ENCODE measurements around the gene MPZL2. TPM values are rescaled to one million over a fixed set of nuclear protein-coding genes. Genes with fewer than 3 reads are reported as not detected.

MPZL2 gene
- total and polyA plus RNA-seq, 2 of the 13 experiments (the other 11 are each of a cell fraction or from before 2014, with no cell fraction given): 27.9 to 53.7 TPM

GRCh38 chr11:118291477-118292135, 27.5 kb upstream of the MPZL2 start:
- intact Hi-C loops (cut with micrococcal nuclease; ENCODE audit: unreplicated experiment) (loop anchor here (1.0 kb wide), 2 partner anchors 93 to 146 kb away; no protein-coding TSS in a partner anchor), in situ Hi-C loops (cut with HindIII; ENCODE audit: extremely low pct_ligation_motif_present, low pct_unique_long_range_greater_than_20kb) (loop anchor here (5.0 kb wide), 2 partner anchors 94 to 144 kb away; no protein-coding TSS in a partner anchor)
- WGBS (ENCODE audit: low lambda C conversion rate): 25% methylated on average over 9 of the region's 9 CpGs
- ChIA-PET POLR2A (interaction anchor here (1.0 to 2.2 kb wide), 2 partner anchors 79 to 93 kb away, joined by 3 to 6 read pairs; no protein-coding TSS in a partner anchor), CTCF (ENCODE audit: low intra/inter-chr PET ratio, low total read pairs) (interaction anchor here (1.5 to 3.6 kb wide), 3 partner anchors 93 to 146 kb away, joined by 6 to 34 read pairs (median 21); no protein-coding TSS in a partner anchor)
- Histone ChIP-seq H3K4me2 (ENCODE audit: low read depth, low read length) (no peak overlapping the region), H3K79me2 (ENCODE audit: insufficient read depth, low read length) (no peaks in the 10 kb centered on the region), H3K9ac (ENCODE audit: insufficient read depth, low read depth, low read length) (no peak overlapping the region), H3K36me3 (replicated peaks in 1 of 2; ENCODE audit: control insufficient read depth in 1 of 2, insufficient read depth in 2 of 2, low read length in 2 of 2) (no peaks in the 10 kb centered on the region), H4K20me1 (ENCODE audit: insufficient read depth, low read length) (no peaks in the 10 kb centered on the region), H3K9me3 (ENCODE audit: low read length) (no peaks in the 10 kb centered on the region), H3K27ac (ENCODE audit: extremely low read length, insufficient read depth, low read length) (no peak overlapping the region), H3K4me1 (ENCODE audit: insufficient read depth, low read length) (peaks cover 12% of the 10 kb centered on the region), H3K27me3 (ENCODE audit: control insufficient read depth in 1 of 2, insufficient read depth in 2 of 2, low read length in 2 of 2) (no peaks in the 10 kb centered on the region), H3K4me3 (replicated peaks in 1 of 3; ENCODE audit: insufficient read depth in 1 of 3, low read depth in 2 of 3, low read length in 3 of 3) (no peak overlapping the region), H2AFZ (ENCODE audit: low read length) (no peak overlapping the region)
- no peak for DNase-seq (ENCODE audit: low spot score)
- FAIRE-seq: no peak
- no TSS peak for BruUV-seq (replicated peaks)
- no peak for ATAC-seq
- TF ChIP-seq ZBTB1 (CRISPR knock-in tag; IDR thresholded peaks at IDR 0.05; ENCODE audit: borderline replicate concordance) (no peak), MZF1 (CRISPR knock-in tag; IDR thresholded peaks at IDR 0.05; ENCODE audit: borderline replicate concordance) (no peak), MXD4 (CRISPR knock-in tag; IDR thresholded peaks at IDR 0.05) (no peak), SALL1 (CRISPR knock-in tag; IDR thresholded peaks at IDR 0.05) (no peak), CERS6 (CRISPR knock-in tag; IDR thresholded peaks at IDR 0.05) (no peak), GLI4 (CRISPR knock-in tag; IDR thresholded peaks at IDR 0.05; ENCODE audit: borderline replicate concordance) (no peak), PAF1 (CRISPR knock-in tag; IDR thresholded peaks at IDR 0.05) (no peak), SMAD3 (CRISPR knock-in tag; IDR thresholded peaks at IDR 0.05) (no peak), ZBTB34 (CRISPR knock-in tag; IDR thresholded peaks at IDR 0.05) (no peak), SUZ12 (IDR thresholded peaks at IDR 0.05; ENCODE audit: low read depth, low read length) (no peak), GMEB2 (CRISPR knock-in tag; IDR thresholded peaks at IDR 0.05; ENCODE audit: low read depth) (no peak), SSRP1 (CRISPR knock-in tag; IDR thresholded peaks at IDR 0.05) (no peak), TCF7L2 (IDR thresholded peaks at IDR 0.05; ENCODE audit: low read depth, low read length) (no peak), NFKB2 (CRISPR knock-in tag; IDR thresholded peaks at IDR 0.05; ENCODE audit: borderline replicate concordance) (no peak), TERF1 (CRISPR knock-in tag; IDR thresholded peaks at IDR 0.05) (no peak)
